GM23338 (cell line): ENCODE results near the gene UFM1. TPM values are rescaled to one million over a fixed set of nuclear protein-coding genes. Genes with fewer than 3 reads are reported as not detected.

ENCODE experiments used
- ATAC-seq: fragments of 200-7000 bp; cut with Tn5 transposase; 3 replicates; pipeline ENCODE4 v1.9.1; 2020
- DNase-seq: peaks from one replicate; pipeline ENCODE4 v3.0.0-alpha.2; 2015; ENCODE audit warnings: low spot score
- H2AFZ ChIP-seq: fragments of 200-600 bp; sonication (generic); 2 replicates; pipeline ENCODE4 v1.8.0; 2016; ENCODE audit warnings: antibody characterized with exemption, mild to moderate bottlenecking, moderate library complexity
- H3F3A ChIP-seq: fragments of 200-600 bp; sonication (generic); replicated peaks from 2 replicates; pipeline ENCODE4 v1.8.0; 2017; ENCODE audit warnings: antibody characterized with exemption, mixed run types, low read depth
- H3K27ac ChIP-seq: fragments of 200-600 bp; sonication (generic); 2 replicates; pipeline ENCODE4 v1.6.1; 2016; ENCODE audit warnings: low read depth
- H3K27me3 ChIP-seq: fragments of 200-600 bp; sonication (generic); 2 replicates; pipeline ENCODE4 v1.8.0; 2016; ENCODE audit warnings: mild to moderate bottlenecking, mixed run types, moderate library complexity; ENCODE audit not compliant: insufficient read depth
- H3K36me3 ChIP-seq: fragments of 200-600 bp; sonication (generic); 2 replicates; pipeline ENCODE4 v1.8.0; 2016; ENCODE audit warnings: mild to moderate bottlenecking; ENCODE audit not compliant: insufficient read depth
- H3K4me1 ChIP-seq: fragments of 200-600 bp; sonication (generic); 2 replicates; pipeline ENCODE4 v1.8.0; 2016; ENCODE audit warnings: mild to moderate bottlenecking, moderate library complexity; ENCODE audit not compliant: insufficient read depth
- H3K4me2 ChIP-seq: fragments of 200-600 bp; sonication (generic); 2 replicates; pipeline ENCODE4 v1.7.1; 2017; ENCODE audit warnings: mixed run types
- H3K4me3 ChIP-seq: fragments of 200-600 bp; sonication (generic); 2 replicates; pipeline ENCODE4 v1.6.1; 2016; ENCODE audit warnings: mixed run types
- H3K79me2 ChIP-seq: fragments of 200-600 bp; sonication (generic); replicated peaks from 2 replicates; pipeline ENCODE4 v1.8.0; 2017; ENCODE audit warnings: mild to moderate bottlenecking; ENCODE audit not compliant: insufficient read depth
- H3K9me2 ChIP-seq: fragments of 200-600 bp; sonication (generic); 2 replicates; pipeline ENCODE4 v1.8.0; 2017; ENCODE audit not compliant: insufficient read depth
- H4K20me1 ChIP-seq: fragments of 200-600 bp; sonication (generic); replicated peaks from 2 replicates; pipeline ENCODE4 v1.8.0; 2017; ENCODE audit warnings: mild to moderate bottlenecking; ENCODE audit not compliant: insufficient read depth
- H3K27ac Mint-ChIP-seq: 2 replicates; pipeline ENCODE4 v1.8.0; 2020; ENCODE audit warnings: inconsistent platforms, mild to moderate bottlenecking, moderate library complexity, mixed read lengths
- H3K27me3 Mint-ChIP-seq: 3 replicates; pipeline ENCODE4 v1.8.0; 2022; ENCODE audit warnings: low read depth, mild to moderate bottlenecking, moderate library complexity, mixed read lengths, inconsistent platforms; ENCODE audit not compliant: insufficient read depth, poor library complexity
- H3K36me3 Mint-ChIP-seq: 3 replicates; pipeline ENCODE4 v1.8.0; 2021; ENCODE audit warnings: low read depth, mild to moderate bottlenecking, inconsistent platforms, moderate library complexity, mixed read lengths
- H3K4me1 Mint-ChIP-seq: 3 replicates; pipeline ENCODE4 v1.8.0; 2020; ENCODE audit warnings: mild to moderate bottlenecking, inconsistent platforms, mixed read lengths
- H3K4me3 Mint-ChIP-seq: 3 replicates; pipeline ENCODE4 v1.8.0; 2021; ENCODE audit warnings: moderate library complexity, mild to moderate bottlenecking, inconsistent platforms, mixed read lengths
- H3K9me3 Mint-ChIP-seq: 3 replicates; pipeline ENCODE4 v1.8.0; 2020; ENCODE audit warnings: moderate library complexity, mild to moderate bottlenecking, inconsistent platforms, mixed read lengths
- CREB1 ChIP-seq: fragments of 250-450 bp; sonication (Bioruptor Pico); IDR thresholded peaks from 2 replicates; pipeline ENCODE4 v1.5.0; 2020; ENCODE audit warnings: low read depth, mild to moderate bottlenecking, moderate library complexity
- EZH2 ChIP-seq: fragments of 200-600 bp; sonication (generic); IDR thresholded peaks from one replicate; pipeline ENCODE4 v1.8.0; 2017; ENCODE audit warnings: antibody characterized with exemption, mild to moderate bottlenecking, low read depth; ENCODE audit not compliant: unreplicated experiment
- EZH2phosphoT487 ChIP-seq: fragments of 200-600 bp; sonication (generic); IDR thresholded peaks from one replicate; pipeline ENCODE4 v1.8.1; 2018; ENCODE audit warnings: antibody characterized with exemption; ENCODE audit not compliant: unreplicated experiment
- JUNB ChIP-seq: IDR thresholded peaks from one replicate; pipeline ENCODE4 v1.6.1; 2016; ENCODE audit warnings: antibody characterized with exemption; ENCODE audit not compliant: unreplicated experiment
- NANOG ChIP-seq: IDR thresholded peaks from 2 replicates; pipeline ENCODE4 v1.6.1; 2016; ENCODE audit warnings: antibody characterized with exemption, borderline replicate concordance
- POLR2AphosphoS5 ChIP-seq: IDR thresholded peaks from 2 replicates; pipeline ENCODE4 v1.6.1; 2016; ENCODE audit warnings: antibody characterized with exemption, low read depth
- STAT1 ChIP-seq: IDR thresholded peaks from one replicate; pipeline ENCODE4 v1.6.1; 2016; ENCODE audit warnings: antibody characterized with exemption; ENCODE audit not compliant: unreplicated experiment
- ZNF114 ChIP-seq: fragments of 250-450 bp; sonication (Bioruptor Pico); IDR thresholded peaks from 2 replicates; pipeline ENCODE4 v1.5.0; 2020; ENCODE audit warnings: mild to moderate bottlenecking, moderate library complexity
- ZNF331 ChIP-seq: fragments of 250-450 bp; sonication (Bioruptor Pico); IDR thresholded peaks from 2 replicates; pipeline ENCODE4 v1.5.0; 2020; ENCODE audit warnings: low read depth, mild to moderate bottlenecking, moderate library complexity
- polyA plus RNA-seq: library from polyadenylated mRNA; unstranded; fragments of >200 nt; fragmentation: Nextera tagmentation; extraction: Ambion mirVana; gene quantifications from 2 replicates; pipeline ENCODE4 v1.2.1, GENCODE V29; 2016
- total RNA-seq: library from RNA; depleted of rRNA; stranded (reverse); fragments of >200 nt; shearing (Covaris generic); gene quantifications from 2 replicates; pipeline ENCODE4 v1.2.3, GENCODE V29; 2014
- TF ChIP-seq, protein P1 (sequence below): fragments of 250-450 bp; sonication (Bioruptor Pico); IDR thresholded peaks from 2 replicates; pipeline ENCODE4 v1.5.0; 2020; ENCODE audit warnings: mild to moderate bottlenecking, moderate library complexity
- TF ChIP-seq, protein P2 (sequence below), 2 experiments: fragments of 200-600 bp in 1 of 2; sonication (generic) in 1 of 2; conservative IDR thresholded peaks; 2 replicates each; pipeline versions ENCODE4 v1.5.1 to v1.6.1; 2016 to 2017; ENCODE audit warnings: antibody characterized with exemption in 2 of 2, low read depth in 2 of 2, mild to moderate bottlenecking in 2 of 2, moderate library complexity in 1 of 2
- TF ChIP-seq, protein P3 (sequence below): IDR thresholded peaks from one replicate; pipeline ENCODE4 v1.6.1; 2018; ENCODE audit warnings: antibody characterized with exemption; ENCODE audit not compliant: unreplicated experiment
- TF ChIP-seq, protein P4 (sequence below): IDR thresholded peaks from 2 replicates; pipeline ENCODE4 v1.6.1; 2016; ENCODE audit warnings: antibody characterized with exemption

UFM1 gene
- total and polyA plus RNA-seq, 2 experiments from 2014 or later = 57.0 to 77.1 TPM

DNA sequence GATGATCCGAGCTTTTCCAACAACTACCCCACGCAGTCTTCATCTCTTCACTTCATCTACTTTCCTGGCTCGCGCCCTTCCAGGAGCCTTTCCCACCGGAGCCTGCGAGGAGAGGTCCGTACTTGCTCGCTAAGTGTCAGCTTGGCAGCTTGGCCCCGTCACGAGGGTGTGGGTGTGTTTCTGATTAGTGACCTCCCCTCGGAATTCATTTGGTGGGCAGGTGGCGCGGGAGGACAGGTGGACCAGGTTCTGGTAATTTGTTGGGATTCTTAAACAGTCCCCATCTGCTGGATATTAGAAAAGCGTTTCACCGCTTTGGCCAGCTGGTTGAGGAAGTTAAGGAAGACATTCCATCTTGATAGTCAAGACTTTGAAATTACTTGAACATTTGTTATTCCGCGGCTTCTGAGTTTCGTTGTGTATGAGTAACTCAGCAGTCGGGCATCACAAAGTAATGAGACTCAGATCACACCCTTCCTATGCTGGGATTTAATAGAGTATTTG, 515 bp downstream of the UFM1 start (continued):
- TF ChIP-seq NANOG (no peak), ZNF114 (CRISPR knock-in tag) (no peak), STAT1 (no peak), JUNB (no peak)

DNA sequence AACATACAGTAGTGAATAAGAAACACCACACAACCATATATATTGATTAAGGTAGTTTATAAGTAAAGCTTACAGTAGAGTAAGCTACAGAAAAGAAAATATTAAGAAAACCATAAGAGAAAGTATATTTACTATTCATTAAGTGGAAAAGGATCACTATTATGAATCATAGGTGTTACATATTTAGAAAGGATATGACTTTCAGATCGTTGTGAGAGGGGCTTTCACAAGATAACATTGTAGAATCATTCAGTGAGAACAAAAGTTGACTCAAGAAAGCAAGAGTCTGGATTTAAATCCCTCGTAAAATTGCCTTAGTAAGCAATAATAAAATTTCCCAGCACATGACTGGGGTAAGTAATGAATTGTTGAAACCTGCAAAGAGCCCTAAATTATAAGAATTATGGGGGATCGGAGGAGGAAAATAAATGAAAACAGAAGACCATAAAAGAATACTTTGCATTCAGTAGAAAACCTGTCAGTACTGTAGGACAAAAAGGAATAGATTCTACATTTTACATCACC, 6.0 kb downstream of the UFM1 start:
- TF ChIP-seq JUNB (no peak), CREB1 (CRISPR knock-in tag) (no peak), EZH2 (no peak), ZNF331 (CRISPR knock-in tag) (no peak), EZH2phosphoT487 (no peak), STAT1 (no peak), POLR2AphosphoS5 (no peak)
- TF ChIP-seq, protein P1, sequence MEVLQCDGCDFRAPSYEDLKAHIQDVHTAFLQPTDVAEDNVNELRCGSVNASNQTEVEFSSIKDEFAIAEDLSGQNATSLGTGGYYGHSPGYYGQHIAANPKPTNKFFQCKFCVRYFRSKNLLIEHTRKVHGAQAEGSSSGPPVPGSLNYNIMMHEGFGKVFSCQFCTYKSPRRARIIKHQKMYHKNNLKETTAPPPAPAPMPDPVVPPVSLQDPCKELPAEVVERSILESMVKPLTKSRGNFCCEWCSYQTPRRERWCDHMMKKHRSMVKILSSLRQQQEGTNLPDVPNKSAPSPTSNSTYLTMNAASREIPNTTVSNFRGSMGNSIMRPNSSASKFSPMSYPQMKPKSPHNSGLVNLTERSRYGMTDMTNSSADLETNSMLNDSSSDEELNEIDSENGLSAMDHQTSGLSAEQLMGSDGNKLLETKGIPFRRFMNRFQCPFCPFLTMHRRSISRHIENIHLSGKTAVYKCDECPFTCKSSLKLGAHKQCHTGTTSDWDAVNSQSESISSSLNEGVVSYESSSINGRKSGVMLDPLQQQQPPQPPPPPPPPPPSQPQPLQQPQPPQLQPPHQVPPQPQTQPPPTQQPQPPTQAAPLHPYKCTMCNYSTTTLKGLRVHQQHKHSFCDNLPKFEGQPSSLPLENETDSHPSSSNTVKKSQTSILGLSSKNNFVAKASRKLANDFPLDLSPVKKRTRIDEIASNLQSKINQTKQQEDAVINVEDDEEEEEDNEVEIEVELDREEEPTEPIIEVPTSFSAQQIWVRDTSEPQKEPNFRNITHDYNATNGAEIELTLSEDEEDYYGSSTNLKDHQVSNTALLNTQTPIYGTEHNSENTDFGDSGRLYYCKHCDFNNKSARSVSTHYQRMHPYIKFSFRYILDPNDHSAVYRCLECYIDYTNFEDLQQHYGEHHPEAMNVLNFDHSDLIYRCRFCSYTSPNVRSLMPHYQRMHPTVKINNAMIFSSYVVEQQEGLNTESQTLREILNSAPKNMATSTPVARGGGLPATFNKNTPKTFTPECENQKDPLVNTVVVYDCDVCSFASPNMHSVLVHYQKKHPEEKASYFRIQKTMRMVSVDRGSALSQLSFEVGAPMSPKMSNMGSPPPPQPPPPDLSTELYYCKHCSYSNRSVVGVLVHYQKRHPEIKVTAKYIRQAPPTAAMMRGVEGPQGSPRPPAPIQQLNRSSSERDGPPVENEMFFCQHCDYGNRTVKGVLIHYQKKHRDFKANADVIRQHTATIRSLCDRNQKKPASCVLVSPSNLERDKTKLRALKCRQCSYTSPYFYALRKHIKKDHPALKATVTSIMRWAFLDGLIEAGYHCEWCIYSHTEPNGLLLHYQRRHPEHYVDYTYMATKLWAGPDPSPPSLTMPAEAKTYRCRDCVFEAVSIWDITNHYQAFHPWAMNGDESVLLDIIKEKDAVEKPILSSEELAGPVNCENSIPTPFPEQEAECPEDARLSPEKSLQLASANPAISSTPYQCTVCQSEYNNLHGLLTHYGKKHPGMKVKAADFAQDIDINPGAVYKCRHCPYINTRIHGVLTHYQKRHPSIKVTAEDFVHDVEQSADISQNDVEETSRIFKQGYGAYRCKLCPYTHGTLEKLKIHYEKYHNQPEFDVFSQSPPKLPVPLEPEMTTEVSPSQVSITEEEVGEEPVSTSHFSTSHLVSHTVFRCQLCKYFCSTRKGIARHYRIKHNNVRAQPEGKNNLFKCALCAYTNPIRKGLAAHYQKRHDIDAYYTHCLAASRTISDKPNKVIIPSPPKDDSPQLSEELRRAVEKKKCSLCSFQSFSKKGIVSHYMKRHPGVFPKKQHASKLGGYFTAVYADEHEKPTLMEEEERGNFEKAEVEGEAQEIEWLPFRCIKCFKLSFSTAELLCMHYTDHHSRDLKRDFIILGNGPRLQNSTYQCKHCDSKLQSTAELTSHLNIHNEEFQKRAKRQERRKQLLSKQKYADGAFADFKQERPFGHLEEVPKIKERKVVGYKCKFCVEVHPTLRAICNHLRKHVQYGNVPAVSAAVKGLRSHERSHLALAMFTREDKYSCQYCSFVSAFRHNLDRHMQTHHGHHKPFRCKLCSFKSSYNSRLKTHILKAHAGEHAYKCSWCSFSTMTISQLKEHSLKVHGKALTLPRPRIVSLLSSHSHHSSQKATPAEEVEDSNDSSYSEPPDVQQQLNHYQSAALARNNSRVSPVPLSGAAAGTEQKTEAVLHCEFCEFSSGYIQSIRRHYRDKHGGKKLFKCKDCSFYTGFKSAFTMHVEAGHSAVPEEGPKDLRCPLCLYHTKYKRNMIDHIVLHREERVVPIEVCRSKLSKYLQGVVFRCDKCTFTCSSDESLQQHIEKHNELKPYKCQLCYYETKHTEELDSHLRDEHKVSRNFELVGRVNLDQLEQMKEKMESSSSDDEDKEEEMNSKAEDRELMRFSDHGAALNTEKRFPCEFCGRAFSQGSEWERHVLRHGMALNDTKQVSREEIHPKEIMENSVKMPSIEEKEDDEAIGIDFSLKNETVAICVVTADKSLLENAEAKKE (CRISPR knock-in tag) = no peak
- TF ChIP-seq, protein P2, sequence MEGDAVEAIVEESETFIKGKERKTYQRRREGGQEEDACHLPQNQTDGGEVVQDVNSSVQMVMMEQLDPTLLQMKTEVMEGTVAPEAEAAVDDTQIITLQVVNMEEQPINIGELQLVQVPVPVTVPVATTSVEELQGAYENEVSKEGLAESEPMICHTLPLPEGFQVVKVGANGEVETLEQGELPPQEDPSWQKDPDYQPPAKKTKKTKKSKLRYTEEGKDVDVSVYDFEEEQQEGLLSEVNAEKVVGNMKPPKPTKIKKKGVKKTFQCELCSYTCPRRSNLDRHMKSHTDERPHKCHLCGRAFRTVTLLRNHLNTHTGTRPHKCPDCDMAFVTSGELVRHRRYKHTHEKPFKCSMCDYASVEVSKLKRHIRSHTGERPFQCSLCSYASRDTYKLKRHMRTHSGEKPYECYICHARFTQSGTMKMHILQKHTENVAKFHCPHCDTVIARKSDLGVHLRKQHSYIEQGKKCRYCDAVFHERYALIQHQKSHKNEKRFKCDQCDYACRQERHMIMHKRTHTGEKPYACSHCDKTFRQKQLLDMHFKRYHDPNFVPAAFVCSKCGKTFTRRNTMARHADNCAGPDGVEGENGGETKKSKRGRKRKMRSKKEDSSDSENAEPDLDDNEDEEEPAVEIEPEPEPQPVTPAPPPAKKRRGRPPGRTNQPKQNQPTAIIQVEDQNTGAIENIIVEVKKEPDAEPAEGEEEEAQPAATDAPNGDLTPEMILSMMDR (conservative IDR thresholded peaks at IDR 0.05; ENCODE audit: low read depth in 2 of 2) = no peak
- TF ChIP-seq, protein P3, sequence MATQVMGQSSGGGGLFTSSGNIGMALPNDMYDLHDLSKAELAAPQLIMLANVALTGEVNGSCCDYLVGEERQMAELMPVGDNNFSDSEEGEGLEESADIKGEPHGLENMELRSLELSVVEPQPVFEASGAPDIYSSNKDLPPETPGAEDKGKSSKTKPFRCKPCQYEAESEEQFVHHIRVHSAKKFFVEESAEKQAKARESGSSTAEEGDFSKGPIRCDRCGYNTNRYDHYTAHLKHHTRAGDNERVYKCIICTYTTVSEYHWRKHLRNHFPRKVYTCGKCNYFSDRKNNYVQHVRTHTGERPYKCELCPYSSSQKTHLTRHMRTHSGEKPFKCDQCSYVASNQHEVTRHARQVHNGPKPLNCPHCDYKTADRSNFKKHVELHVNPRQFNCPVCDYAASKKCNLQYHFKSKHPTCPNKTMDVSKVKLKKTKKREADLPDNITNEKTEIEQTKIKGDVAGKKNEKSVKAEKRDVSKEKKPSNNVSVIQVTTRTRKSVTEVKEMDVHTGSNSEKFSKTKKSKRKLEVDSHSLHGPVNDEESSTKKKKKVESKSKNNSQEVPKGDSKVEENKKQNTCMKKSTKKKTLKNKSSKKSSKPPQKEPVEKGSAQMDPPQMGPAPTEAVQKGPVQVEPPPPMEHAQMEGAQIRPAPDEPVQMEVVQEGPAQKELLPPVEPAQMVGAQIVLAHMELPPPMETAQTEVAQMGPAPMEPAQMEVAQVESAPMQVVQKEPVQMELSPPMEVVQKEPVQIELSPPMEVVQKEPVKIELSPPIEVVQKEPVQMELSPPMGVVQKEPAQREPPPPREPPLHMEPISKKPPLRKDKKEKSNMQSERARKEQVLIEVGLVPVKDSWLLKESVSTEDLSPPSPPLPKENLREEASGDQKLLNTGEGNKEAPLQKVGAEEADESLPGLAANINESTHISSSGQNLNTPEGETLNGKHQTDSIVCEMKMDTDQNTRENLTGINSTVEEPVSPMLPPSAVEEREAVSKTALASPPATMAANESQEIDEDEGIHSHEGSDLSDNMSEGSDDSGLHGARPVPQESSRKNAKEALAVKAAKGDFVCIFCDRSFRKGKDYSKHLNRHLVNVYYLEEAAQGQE = no peak
- TF ChIP-seq, protein P4, sequence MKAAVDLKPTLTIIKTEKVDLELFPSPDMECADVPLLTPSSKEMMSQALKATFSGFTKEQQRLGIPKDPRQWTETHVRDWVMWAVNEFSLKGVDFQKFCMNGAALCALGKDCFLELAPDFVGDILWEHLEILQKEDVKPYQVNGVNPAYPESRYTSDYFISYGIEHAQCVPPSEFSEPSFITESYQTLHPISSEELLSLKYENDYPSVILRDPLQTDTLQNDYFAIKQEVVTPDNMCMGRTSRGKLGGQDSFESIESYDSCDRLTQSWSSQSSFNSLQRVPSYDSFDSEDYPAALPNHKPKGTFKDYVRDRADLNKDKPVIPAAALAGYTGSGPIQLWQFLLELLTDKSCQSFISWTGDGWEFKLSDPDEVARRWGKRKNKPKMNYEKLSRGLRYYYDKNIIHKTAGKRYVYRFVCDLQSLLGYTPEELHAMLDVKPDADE = no peak
- DNase-seq = no peak
- Histone ChIP-seq H2AFZ (no peak overlapping the region), H3K36me3 (peaks cover 21% of the 10 kb centered on the region; the same call in 1 of the 2 replicates), H4K20me1 (peaks cover 2% of the 10 kb centered on the region; the same call in 1 of the 2 replicates), H3K27me3 (no peaks in the 10 kb centered on the region), H3K79me2 (peaks cover 21% of the 10 kb centered on the region), H3K4me1 (peaks cover 6% of the 10 kb centered on the region; the same call in 1 of the 2 replicates), H3K9me2 (no peaks in the 10 kb centered on the region), H3K27ac (no peak overlapping the region), H3K4me3 (no peak overlapping the region), H3K4me2 (no peak overlapping the region), H3F3A (no peaks in the 10 kb centered on the region)
- no peak for ATAC-seq
- no peaks in the 10 kb centered on the region for H3K9me3 Mint-ChIP-seq
- H3K27me3 Mint-ChIP-seq = no peaks in the 10 kb centered on the region
- no peak overlapping the region for H3K4me3 Mint-ChIP-seq
- H3K4me1 Mint-ChIP-seq = peaks cover 9% of the 10 kb centered on the region
- H3K36me3 Mint-ChIP-seq = peaks cover 17% of the 10 kb centered on the region; the same call in 2 of the 3 replicates
- H3K27ac Mint-ChIP-seq = no peak overlapping the region
